A549 (cell line): Measurements from ENCODE around the gene RETREG1. TPM values are rescaled to one million over a fixed set of nuclear protein-coding genes. Genes with fewer than 3 reads are reported as not detected.

Experiments used
- ATAC-seq, 2 experiments: fragments of 200-7000 bp in 1 of 2; fragments of >200 bp in 1 of 2; cut with Nextera tagmentation in 1 of 2; cut with Tn5 transposase in 1 of 2; 3 replicates each; pipeline versions ENCODE4 v1.8.0 to v1.9.1; 2018 to 2020; ENCODE audit warnings: mild to moderate bottlenecking in 1 of 2, moderate library complexity in 1 of 2
- CTCF ChIA-PET: fragments of 300-600 bp; sonication (Branson Sonifier 250); formaldehyde crosslinking; extraction: SDS; loops from one replicate; lab custom pipeline; 2021; ENCODE audit warnings: antibody characterized with exemption, inconsistent platforms; lab: Yijun Ruan, JAX
- POLR2A ChIA-PET: fragments of 350-600 bp; formaldehyde crosslinking; extraction: SDS; loops from one replicate; lab custom pipeline; 2021; ENCODE audit warnings: antibody characterized with exemption, inconsistent platforms; lab: Yijun Ruan, JAX
- DNase-seq, 2 experiments: peaks; one replicate each; pipeline versions ENCODE4 v3.0.0 to v3.0.0-alpha.2; 2011 to 2016; ENCODE audit warnings: low read depth in 1 of 2, low spot score in 1 of 2
- FAIRE-seq: peaks from 2 replicates; lab custom pipeline; 2011; peaks lifted over from hg19 to GRCh38; lab: Jason Lieb, UNC
- H3K27ac ChIP-seq, 2 experiments: fragments of >200 bp; sonication (Bioruptor Twin); formaldehyde crosslinking; 3 replicates each; pipeline ENCODE4 v1.5.1; 2016 to 2017
- H3K4me1 ChIP-seq: fragments of >200 bp; sonication (Bioruptor Twin); formaldehyde crosslinking; 3 replicates; pipeline ENCODE4 v1.6.1; 2016
- H3K4me2 ChIP-seq: fragments of >200 bp; sonication (Bioruptor Twin); formaldehyde crosslinking; 3 replicates; pipeline ENCODE4 v1.6.1; 2016
- H3K4me3 ChIP-seq: fragments of >200 bp; sonication (Bioruptor Twin); formaldehyde crosslinking; 3 replicates; pipeline ENCODE4 v1.5.1; 2016
- H3K9me3 ChIP-seq: fragments of >200 bp; sonication (Bioruptor Twin); formaldehyde crosslinking; 3 replicates; pipeline ENCODE4 v1.6.1; 2016
- ATOH8 ChIP-seq: fragments of 250-450 bp; sonication (Bioruptor Pico); IDR thresholded peaks from 2 replicates; pipeline ENCODE4 v1.5.0; 2020; ENCODE audit warnings: low read depth, mild to moderate bottlenecking, moderate library complexity
- CBX8 ChIP-seq: fragments of 200-600 bp; sonication (generic); IDR thresholded peaks from 2 replicates; pipeline ENCODE4 v1.6.1; 2016
- CEBPB ChIP-seq, 2 experiments: fragments of >200 bp in 1 of 2; sonication (Bioruptor Twin) in 1 of 2; formaldehyde crosslinking in 1 of 2; IDR thresholded peaks; 2 replicates each; pipeline ENCODE4 v1.6.1; 2012 to 2016
- CHD2 ChIP-seq: fragments of 150-350 bp; IDR thresholded peaks from 2 replicates; pipeline ENCODE4 v1.6.1; 2014; ENCODE audit warnings: low read length; ENCODE audit not compliant: partially characterized antibody
- CHD4 ChIP-seq: fragments of 200-600 bp; sonication (generic); IDR thresholded peaks from 2 replicates; pipeline ENCODE4 v1.6.1; 2016; ENCODE audit warnings: antibody characterized with exemption, mild to moderate bottlenecking, borderline replicate concordance
- EHF ChIP-seq: fragments of 250-450 bp; sonication (Bioruptor Pico); IDR thresholded peaks from 2 replicates; pipeline ENCODE4 v1.5.0; 2020; ENCODE audit warnings: mild to moderate bottlenecking
- EHMT2 ChIP-seq: fragments of 200-600 bp; sonication (generic); IDR thresholded peaks from 2 replicates; pipeline ENCODE4 v1.6.1; 2016; ENCODE audit warnings: antibody characterized with exemption, low read depth, mild to moderate bottlenecking, moderate library complexity
- EP300 ChIP-seq, 2 experiments: fragments of >200 bp; sonication (Bioruptor Twin); formaldehyde crosslinking; IDR thresholded peaks; 2 replicates in 1 of 2; 3 replicates in 1 of 2; pipeline ENCODE4 v1.6.1; 2016 to 2017
- ESRRA ChIP-seq: fragments of 150-350 bp; IDR thresholded peaks from 2 replicates; pipeline ENCODE4 v1.6.1; 2014; ENCODE audit warnings: mild to moderate bottlenecking, low read length, borderline replicate concordance
- HMGXB4 ChIP-seq: fragments of 250-450 bp; sonication (Bioruptor Pico); IDR thresholded peaks from 2 replicates; pipeline ENCODE4 v1.5.0; 2021; ENCODE audit warnings: mild to moderate bottlenecking, moderate library complexity, borderline replicate concordance
- KDM1A ChIP-seq: fragments of 200-600 bp; sonication (generic); IDR thresholded peaks from 2 replicates; pipeline ENCODE4 v1.6.1; 2016; ENCODE audit warnings: low read depth, mild to moderate bottlenecking
- MAZ ChIP-seq: fragments of 150-350 bp; IDR thresholded peaks from 2 replicates; pipeline ENCODE4 v1.6.1; 2014; ENCODE audit warnings: antibody characterized with exemption, low read depth, low read length, borderline replicate concordance
- PHF8 ChIP-seq: fragments of 200-600 bp; sonication (generic); IDR thresholded peaks from 2 replicates; pipeline ENCODE4 v1.6.1; 2016; ENCODE audit warnings: low read depth, mild to moderate bottlenecking, antibody characterized with exemption, moderate library complexity, borderline replicate concordance
- RARB ChIP-seq: fragments of 250-450 bp; sonication (Bioruptor Pico); IDR thresholded peaks from 2 replicates; pipeline ENCODE4 v1.8.0; 2021; ENCODE audit warnings: mild to moderate bottlenecking, moderate library complexity
- SREBF2 ChIP-seq: fragments of 450-650 bp; IDR thresholded peaks from 2 replicates; pipeline ENCODE4 v1.6.1; 2014; ENCODE audit warnings: mild to moderate bottlenecking, moderate library complexity
- ZC3H11A ChIP-seq: fragments of 450-650 bp; IDR thresholded peaks from 2 replicates; pipeline ENCODE4 v1.6.1; 2014; ENCODE audit warnings: antibody characterized with exemption, mild to moderate bottlenecking
- WGBS: methylation state at CpG from one replicate; pipeline ENCODE4 v1.1.6; 2017; ENCODE audit errors: missing lambda C conversion rate; 5-methylcytosine and 5-hydroxymethylcytosine counted together
- polyA plus RNA-seq, 4 experiments: library from polyadenylated mRNA; depleted of rRNA in 3 of 4; stranded (reverse); fragments of >200 nt; fragmentation: RNase III in 1 of 4; extraction: RNeasy Plus Mini Kit Qiagen cat#74134 plus additional on column Dnase treatment in 1 of 4; gene quantifications; 2 replicates in 3 of 4; 3 replicates in 1 of 4; pipeline ENCODE4 v1.2.3, GENCODE V29; 2011 to 2017
- TF ChIP-seq, protein P1 (sequence below): fragments of 200-600 bp; sonication (generic); IDR thresholded peaks from 2 replicates; pipeline ENCODE4 v1.6.1; 2016; ENCODE audit warnings: antibody characterized with exemption, mild to moderate bottlenecking, moderate library complexity
- TF ChIP-seq, protein P2 (sequence below): IDR thresholded peaks from 2 replicates; pipeline ENCODE4 v1.6.1; 2012
- TF ChIP-seq, protein P3 (sequence below): fragments of >200 bp; sonication (Bioruptor Twin); formaldehyde crosslinking; IDR thresholded peaks from 3 replicates; pipeline ENCODE4 v1.6.1; 2016

RETREG1 gene
- polyA plus RNA-seq, 2 of the 4 experiments (the other 2 are of a cell fraction): 2.1 to 3.4 TPM

DNA sequence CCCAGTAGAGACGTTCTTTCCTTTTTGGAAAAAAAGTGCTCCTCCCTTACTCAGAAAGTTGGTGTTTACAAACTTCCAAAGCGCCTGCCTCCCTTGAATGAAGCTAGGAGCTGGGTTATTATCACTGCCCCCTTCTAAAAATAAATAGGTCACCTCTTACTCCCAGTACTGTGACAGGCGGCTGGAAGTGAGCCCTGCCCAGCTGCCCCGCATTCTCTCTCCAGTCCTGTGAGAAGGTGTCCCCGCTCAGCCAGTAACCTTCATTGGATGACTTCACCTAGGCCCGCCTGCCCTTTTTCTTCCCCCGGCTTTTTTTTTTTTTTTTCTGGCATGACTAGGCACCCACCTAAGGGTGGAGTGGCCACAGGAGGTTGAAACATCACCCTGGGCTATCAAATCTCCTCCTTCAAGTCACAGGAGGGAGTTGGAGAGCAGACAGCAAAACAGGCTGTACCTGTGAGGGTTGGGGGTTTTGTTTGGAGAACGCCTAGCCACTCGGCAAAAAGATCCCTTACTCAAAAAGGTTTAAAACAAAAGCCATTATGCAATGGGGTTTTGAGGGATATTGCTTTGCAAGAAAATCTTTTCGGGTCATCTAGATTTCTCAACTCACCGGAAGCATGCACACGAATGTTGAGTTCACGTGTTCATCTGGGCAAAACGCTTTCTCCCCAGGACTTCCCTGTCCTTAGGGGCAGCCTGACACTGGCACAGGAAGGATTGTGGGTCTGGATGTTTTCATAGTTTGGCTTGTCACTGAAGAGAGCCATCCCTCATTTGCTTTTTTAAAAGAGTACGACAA, 107.9 kb downstream of the RETREG1 start:
- CTCF ChIA-PET: interaction anchor here (0.6 kb wide), 1 partner anchor 54 kb away, joined by 3 read pairs; no protein-coding TSS in a partner anchor

GRCh38 chr5:16507716-16508115, 109.1 kb downstream of the RETREG1 start:
- Histone ChIP-seq H3K4me2 (no peak overlapping the region), H3K27ac (no peak overlapping the region), H3K4me3 (no peak overlapping the region), H3K9me3 (no peaks in the 10 kb centered on the region), H3K4me1 (no peaks in the 10 kb centered on the region)
- TF ChIP-seq, protein P1, sequence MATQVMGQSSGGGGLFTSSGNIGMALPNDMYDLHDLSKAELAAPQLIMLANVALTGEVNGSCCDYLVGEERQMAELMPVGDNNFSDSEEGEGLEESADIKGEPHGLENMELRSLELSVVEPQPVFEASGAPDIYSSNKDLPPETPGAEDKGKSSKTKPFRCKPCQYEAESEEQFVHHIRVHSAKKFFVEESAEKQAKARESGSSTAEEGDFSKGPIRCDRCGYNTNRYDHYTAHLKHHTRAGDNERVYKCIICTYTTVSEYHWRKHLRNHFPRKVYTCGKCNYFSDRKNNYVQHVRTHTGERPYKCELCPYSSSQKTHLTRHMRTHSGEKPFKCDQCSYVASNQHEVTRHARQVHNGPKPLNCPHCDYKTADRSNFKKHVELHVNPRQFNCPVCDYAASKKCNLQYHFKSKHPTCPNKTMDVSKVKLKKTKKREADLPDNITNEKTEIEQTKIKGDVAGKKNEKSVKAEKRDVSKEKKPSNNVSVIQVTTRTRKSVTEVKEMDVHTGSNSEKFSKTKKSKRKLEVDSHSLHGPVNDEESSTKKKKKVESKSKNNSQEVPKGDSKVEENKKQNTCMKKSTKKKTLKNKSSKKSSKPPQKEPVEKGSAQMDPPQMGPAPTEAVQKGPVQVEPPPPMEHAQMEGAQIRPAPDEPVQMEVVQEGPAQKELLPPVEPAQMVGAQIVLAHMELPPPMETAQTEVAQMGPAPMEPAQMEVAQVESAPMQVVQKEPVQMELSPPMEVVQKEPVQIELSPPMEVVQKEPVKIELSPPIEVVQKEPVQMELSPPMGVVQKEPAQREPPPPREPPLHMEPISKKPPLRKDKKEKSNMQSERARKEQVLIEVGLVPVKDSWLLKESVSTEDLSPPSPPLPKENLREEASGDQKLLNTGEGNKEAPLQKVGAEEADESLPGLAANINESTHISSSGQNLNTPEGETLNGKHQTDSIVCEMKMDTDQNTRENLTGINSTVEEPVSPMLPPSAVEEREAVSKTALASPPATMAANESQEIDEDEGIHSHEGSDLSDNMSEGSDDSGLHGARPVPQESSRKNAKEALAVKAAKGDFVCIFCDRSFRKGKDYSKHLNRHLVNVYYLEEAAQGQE: no peak
- TF ChIP-seq, protein P2, sequence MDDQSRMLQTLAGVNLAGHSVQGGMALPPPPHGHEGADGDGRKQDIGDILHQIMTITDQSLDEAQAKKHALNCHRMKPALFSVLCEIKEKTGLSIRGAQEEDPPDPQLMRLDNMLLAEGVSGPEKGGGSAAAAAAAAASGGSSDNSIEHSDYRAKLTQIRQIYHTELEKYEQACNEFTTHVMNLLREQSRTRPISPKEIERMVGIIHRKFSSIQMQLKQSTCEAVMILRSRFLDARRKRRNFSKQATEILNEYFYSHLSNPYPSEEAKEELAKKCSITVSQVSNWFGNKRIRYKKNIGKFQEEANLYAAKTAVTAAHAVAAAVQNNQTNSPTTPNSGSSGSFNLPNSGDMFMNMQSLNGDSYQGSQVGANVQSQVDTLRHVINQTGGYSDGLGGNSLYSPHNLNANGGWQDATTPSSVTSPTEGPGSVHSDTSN: no peak
- TF ChIP-seq EP300 (IDR thresholded peaks at IDR 0.05) (no peak), PHF8 (no peak), RARB (CRISPR knock-in tag) (no peak), KDM1A (no peak), EHMT2 (no peak), CHD4 (no peak), ZC3H11A (no peak), HMGXB4 (CRISPR knock-in tag) (no peak), CEBPB (IDR thresholded peaks at IDR 0.05) (no peak), MAZ (no peak), EHF (no peak), ATOH8 (CRISPR knock-in tag) (no peak)
- TF ChIP-seq, protein P3, sequence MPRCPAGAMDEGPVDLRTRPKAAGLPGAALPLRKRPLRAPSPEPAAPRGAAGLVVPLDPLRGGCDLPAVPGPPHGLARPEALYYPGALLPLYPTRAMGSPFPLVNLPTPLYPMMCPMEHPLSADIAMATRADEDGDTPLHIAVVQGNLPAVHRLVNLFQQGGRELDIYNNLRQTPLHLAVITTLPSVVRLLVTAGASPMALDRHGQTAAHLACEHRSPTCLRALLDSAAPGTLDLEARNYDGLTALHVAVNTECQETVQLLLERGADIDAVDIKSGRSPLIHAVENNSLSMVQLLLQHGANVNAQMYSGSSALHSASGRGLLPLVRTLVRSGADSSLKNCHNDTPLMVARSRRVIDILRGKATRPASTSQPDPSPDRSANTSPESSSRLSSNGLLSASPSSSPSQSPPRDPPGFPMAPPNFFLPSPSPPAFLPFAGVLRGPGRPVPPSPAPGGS: no peak
- no peak for ATAC-seq
- no peak for DNase-seq
- no peak for FAIRE-seq
- ChIA-PET CTCF (interaction anchor here (1.8 to 2.3 kb wide), 2 partner anchors 18 to 43 kb away, joined by 5 to 9 read pairs; no protein-coding TSS in a partner anchor), POLR2A (no interaction called here)

More for the DNA sequence above, 107.9 kb downstream of the RETREG1 start:
- peak; percentile 30 to 53; a peak in 3 of 6 replicates for ATAC-seq
- TF ChIP-seq HMGXB4 (CRISPR knock-in tag) (no peak), CBX8 (no peak), ZC3H11A (no peak), ESRRA (no peak), SREBF2 (no peak), CHD2 (no peak)
- TF ChIP-seq, protein P2: no peak
- WGBS: 76% methylated on average over 15 of the region's 15 CpGs
- Histone ChIP-seq H3K27ac (no peak overlapping the region), H3K4me3 (no peak overlapping the region), H3K4me1 (no peaks in the 10 kb centered on the region), H3K4me2 (peak overlapping the region; percentile 4; the same call in 1 of the 3 replicates), H3K9me3 (no peaks in the 10 kb centered on the region)
- POLR2A ChIA-PET: no interaction called here
- FAIRE-seq: no peak
- peak in 1 of 2 experiments; percentile 12 for DNase-seq
